ENCODE data around the gene OVCH1. TPM values are rescaled to one million over a fixed set of nuclear protein-coding genes. Genes with fewer than 3 reads are reported as not detected.

The OVCH1 gene
- total RNA-seq, 1 experiment from 2014 or later = not detected

- no CpG with 5 or more reads among the region's 1 CpG for WGBS (ENCODE audit: extremely low coverage, insufficient read length, low lambda C conversion rate)
- Histone ChIP-seq H4K5ac (ENCODE audit: insufficient read length, low read depth, low read length) (no peak overlapping the region), H3K9ac (ENCODE audit: extremely low read depth, insufficient read length, low read length) (no peak overlapping the region), H3K27me3 (ENCODE audit: insufficient read depth, low read length) (no peaks in the 10 kb centered on the region), H3K23ac (ENCODE audit: insufficient read length, low read depth, low read length) (no peak overlapping the region), H3K56ac (ENCODE audit: insufficient read length, low read depth, low read length) (no peak overlapping the region), H4K20me1 (ENCODE audit: control insufficient read depth, insufficient read depth, insufficient read length) (no peaks in the 10 kb centered on the region), H3K79me1 (ENCODE audit: insufficient read depth, low read depth, low read length, poor library complexity, severe bottlenecking) (no peaks in the 10 kb centered on the region), H3T11ph (ENCODE audit: low read length) (no peak overlapping the region), H4K91ac (ENCODE audit: insufficient read length, low read depth, low read length) (no peak overlapping the region), H3K27ac (ENCODE audit: insufficient read length, low read depth, low read length) (no peak overlapping the region), H2BK5ac (ENCODE audit: insufficient read length, low read length) (no peak overlapping the region), H3K79me2 (ENCODE audit: insufficient read depth, low read length) (no peaks in the 10 kb centered on the region), H3K18ac (ENCODE audit: insufficient read length, low read depth, low read length) (no peak overlapping the region), H2AK5ac (ENCODE audit: insufficient read length, low read length) (no peak overlapping the region), H3K14ac (ENCODE audit: insufficient read depth, low read length) (no peak overlapping the region), H2BK12ac (ENCODE audit: insufficient read length, low read depth, low read length) (no peak overlapping the region), H4K8ac (replicated peaks; ENCODE audit: insufficient read length, low read depth, low read length) (no peak overlapping the region), H3K23me2 (ENCODE audit: insufficient read length, low read depth, low read length, poor library complexity, severe bottlenecking) (no peaks in the 10 kb centered on the region), H2BK15ac (ENCODE audit: low read depth, low read length) (no peak overlapping the region), H2BK20ac (ENCODE audit: low read depth, low read length, poor library complexity, severe bottlenecking) (no peak overlapping the region), H2AFZ (ENCODE audit: low read length) (no peak overlapping the region), H3K4me1 (ENCODE audit: insufficient read depth, low read length) (no peaks in the 10 kb centered on the region), H3K4me2 (ENCODE audit: insufficient read depth, insufficient read length, low read length) (no peak overlapping the region), H3K9me3 (ENCODE audit: control insufficient read depth, low read depth, low read length) (no peaks in the 10 kb centered on the region), H2BK120ac (ENCODE audit: low read depth, low read length, poor library complexity, severe bottlenecking) (no peak overlapping the region), H3K4ac (ENCODE audit: low read depth, low read length) (no peak overlapping the region)
- Mint-ChIP-seq H3K4me1 (no peaks in the 10 kb centered on the region), H3K9me3 (no peaks in the 10 kb centered on the region; a peak in 1 of 5 replicates), H3K27ac (no peak overlapping the region), H3K4me3 (no peak overlapping the region), H3K27me3 (ENCODE audit: low read depth) (peaks cover 2% of the 10 kb centered on the region; the same call in 1 of the 2 replicates), H3K36me3 (ENCODE audit: insufficient read depth in 1 of 3, low read depth in 3 of 3) (no peaks in the 10 kb centered on the region)
- no peak for TF ChIP-seq CTCF (conservative IDR thresholded peaks at IDR 0.05)
- DNase-seq = no peak
Observed at GRCh38 chr12:29455087-29455486, 42.4 kb downstream of the OVCH1 start.
